NCI-H69 (cell line): ENCODE results near the gene PLN.

Experiments used
- DNase-seq: peaks from one replicate; lab custom pipeline; 2025; lab: John Stamatoyannopoulos, UW

The PLN gene

DNA sequence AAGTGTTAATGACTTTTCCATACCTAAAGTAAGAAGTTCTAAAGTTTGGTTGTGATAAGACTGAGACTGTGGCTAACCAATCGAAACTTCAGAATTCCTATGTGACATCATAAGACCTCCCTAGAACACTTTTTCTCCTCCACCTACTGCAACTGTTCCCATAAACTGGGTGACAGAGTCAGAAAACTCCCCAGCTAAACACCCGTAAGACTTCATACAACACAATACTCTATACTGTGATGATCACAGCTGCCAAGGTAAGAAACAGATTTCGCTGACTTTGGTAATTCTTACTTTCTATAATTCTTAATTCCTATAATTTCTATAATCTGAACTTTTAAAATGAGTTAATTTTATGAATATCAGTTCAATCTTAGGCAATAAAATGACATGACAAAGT, at the start of gene PLN:
PLN (plus strand) TSS at position 161 of the 400 bp plus-strand sequence. CDS start 10,626 bp downstream, outside the sequence.
- DNase-seq = no peak

DNA sequence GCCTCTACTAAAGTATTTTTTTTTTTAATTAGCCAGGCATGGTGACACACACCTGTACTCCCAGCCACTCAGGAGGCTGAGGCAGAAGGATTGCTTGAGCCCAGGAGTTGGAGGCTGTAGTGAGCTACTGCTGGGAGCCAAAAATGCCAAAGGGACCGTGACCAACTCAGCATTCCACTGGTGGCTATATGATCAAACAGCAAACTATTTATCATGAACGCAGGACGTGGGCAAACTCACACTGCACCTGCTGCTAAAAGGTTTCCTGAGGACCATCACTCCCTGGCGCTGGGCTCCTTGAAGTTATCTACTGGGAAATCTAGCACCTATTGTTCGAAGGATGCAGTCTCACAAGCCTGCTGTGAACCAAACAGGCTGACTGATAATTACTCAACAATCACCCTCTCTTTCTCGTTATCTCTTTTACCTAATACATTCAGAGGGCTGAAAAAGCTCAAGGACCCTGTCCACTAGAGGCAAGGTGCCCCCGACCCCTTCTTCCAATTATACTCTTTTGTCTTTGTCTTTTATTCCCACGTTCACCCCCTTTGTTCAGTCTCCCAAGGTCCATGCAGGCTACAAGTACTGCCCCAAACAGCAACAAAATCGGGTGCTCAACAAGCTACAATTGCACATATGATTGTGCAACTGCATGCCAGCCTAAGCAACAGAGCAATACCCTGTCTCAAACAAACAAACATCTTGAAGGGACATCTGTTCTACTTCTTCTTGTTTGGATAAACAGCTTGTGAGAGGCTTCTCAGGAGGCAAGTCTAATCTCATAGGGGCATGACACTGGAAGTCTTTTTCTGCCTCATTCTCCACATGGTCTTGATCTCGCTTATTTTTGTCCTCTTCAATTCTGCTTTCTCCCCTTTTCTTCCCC, 47.7 kb upstream of the PLN start:
- no peak for DNase-seq

DNA sequence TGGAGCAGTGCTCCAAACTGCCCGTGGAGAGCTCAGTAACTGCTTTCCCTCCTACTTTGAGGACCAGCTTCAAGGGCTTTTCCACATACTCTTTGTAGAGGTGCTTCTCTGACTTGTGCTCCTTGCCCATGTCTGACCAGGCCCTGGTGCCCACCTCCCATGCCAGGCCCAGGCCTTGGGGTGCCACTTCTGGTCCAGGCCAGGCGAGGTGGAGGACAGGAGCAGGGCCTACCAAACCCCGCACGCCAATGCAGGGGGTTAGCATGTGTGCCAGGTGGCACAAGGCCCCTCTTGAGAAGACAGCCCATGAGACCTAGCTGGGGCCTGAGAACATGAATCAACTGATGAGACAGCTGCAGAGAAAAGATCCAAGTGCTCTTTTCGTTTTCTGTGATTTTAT, 47.0 kb upstream of the PLN start:
- no peak for DNase-seq

DNA sequence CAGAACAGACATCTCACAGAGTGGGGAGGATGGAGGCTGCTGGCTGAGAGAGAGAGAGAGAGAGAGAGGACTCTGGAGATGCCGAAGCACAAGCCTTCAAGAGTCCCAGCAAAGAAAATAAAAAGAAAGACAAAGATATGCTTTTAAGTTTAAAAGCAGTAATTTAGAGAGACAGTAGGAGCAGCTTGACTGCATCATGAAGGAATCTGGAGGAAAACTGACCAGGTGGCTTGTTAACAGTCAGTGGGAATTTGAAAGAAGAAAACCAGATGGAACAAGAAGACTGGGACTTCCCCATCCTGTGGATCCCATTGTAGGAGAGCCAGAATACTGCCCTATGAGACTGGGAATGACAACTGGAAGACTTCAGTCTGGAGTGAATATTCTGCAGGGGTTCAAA, 46.3 kb upstream of the PLN start:
- no peak for DNase-seq

DNA sequence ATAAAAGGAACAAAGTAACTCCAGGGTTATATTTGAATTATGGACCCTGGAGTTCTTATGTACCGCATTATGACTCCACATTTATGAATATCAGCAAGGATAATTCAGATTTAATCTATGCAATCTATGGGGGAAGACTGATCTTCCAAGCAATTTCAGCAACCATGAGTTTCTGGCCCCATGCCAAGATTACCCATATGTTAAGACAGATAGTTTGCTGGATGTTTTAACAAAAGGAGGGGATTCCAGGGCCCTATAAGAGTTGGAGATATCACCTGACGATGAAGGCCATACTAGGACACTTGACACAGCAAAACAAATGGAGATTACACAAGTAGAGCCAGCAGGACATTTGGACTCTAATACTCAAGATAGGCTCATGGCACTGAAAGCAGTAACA, 45.9 kb upstream of the PLN start:
- DNase-seq = peak; percentile 56

DNA sequence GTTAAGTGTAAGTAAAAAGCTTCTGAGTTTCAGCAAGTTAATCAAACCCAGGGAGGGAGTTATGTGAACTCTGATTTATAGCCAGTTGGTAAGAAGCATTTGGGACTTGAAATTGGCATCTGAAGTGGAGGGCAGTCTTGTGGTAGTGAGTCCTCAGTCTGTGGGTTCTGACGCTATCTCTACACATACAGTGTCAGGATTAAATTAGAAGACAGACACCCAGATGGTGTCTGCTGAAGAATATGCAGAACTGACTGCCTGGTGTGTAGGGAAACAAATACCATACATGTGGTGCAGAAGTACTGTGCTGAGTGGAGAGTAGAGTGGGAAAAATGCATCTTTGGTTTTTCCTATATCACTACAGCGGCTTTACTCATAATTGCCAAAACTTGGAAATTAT, 43.5 kb upstream of the PLN start:
- peak; percentile 8 for DNase-seq

DNA sequence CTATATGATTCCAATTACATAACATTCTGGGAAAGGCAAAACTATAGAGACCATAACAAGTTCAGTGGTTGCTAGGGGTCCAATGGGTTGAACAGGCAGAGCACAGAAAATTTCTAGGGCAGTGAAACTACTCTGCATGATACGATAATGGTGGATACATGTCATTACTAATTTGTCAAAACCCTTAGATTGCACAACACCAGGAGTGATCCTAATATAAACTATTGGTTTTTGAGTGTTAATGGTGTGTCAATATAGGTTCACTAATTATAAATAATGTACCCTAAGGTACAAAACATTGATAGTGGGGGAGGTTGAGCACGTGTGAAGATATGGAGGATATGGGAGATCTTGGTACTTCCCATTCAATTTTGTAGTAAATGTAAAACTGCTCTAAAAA, 42.4 kb upstream of the PLN start:
- DNase-seq = no peak

DNA sequence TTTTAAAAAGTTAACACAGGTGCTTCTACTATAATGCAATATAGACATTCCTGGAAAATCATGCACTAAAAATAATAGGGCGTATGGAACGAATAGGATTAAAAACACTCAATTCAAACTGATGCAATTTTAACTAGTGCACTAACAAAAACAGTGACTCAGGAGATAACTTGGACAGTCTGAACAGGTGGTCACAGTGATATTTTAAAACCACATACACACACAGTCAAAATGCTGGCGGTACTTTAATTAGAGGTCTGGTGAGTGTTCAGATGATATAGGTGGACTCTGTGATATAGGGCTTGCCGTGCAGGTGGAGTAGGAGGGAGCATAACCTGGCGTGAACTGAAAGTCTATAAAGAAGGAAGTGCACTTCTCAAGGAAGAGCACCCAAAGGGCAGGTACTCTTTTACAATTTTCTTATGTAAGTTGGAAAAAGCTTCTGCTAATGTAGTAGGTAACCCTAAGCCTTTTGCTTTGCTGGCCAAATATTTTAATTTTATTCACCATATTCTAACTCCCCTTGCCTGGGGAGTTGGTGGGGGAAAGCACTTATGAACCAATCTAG, 41.9 kb upstream of the PLN start:
- DNase-seq = peak; percentile 82

DNA sequence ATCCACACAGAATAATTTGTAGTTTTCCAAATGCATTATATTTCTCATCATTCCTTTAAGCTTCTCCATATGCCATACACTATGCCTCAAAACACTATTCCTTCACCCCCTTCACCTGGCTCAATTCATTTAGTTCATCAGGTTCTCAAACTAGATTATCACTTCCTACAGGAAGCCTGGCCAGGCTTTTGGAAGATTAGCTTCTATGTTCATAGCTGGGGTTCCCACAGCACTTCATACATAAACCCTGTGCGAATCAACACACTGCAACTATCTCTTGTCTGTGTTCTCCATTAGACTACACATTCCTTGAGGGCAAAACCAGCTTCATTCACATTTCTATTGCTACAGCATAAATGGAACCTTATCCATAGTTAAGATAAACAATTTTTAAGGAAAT, 40.5 kb upstream of the PLN start:
- DNase-seq = no peak

DNA sequence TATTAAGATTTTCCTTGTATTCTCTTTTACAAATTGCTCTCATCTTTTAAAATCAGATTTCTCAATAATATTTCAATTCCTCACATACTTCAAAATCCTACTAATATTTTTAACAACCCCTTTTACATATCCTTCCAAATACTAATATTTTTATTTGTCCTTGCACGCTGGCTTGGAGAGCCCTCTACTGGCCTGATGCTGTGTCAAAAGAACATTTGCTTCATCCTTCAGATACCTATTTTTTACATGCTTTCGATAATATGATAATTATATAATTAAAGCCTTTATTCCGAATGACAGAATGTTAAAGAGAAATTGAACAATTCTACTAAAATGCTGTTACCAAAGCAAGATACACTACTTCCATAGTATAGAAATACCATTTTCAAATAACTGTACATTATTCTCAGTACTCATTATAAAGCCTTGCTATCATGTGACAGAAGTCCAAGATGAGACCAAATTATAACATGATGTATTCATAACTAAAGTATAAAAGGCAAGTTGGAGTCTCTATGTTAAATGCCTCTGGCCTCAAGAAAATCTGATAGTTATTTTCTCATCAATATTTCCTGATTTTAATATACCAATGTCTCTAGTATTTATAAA, 39.0 kb upstream of the PLN start:
- peak; percentile 71 for DNase-seq

DNA sequence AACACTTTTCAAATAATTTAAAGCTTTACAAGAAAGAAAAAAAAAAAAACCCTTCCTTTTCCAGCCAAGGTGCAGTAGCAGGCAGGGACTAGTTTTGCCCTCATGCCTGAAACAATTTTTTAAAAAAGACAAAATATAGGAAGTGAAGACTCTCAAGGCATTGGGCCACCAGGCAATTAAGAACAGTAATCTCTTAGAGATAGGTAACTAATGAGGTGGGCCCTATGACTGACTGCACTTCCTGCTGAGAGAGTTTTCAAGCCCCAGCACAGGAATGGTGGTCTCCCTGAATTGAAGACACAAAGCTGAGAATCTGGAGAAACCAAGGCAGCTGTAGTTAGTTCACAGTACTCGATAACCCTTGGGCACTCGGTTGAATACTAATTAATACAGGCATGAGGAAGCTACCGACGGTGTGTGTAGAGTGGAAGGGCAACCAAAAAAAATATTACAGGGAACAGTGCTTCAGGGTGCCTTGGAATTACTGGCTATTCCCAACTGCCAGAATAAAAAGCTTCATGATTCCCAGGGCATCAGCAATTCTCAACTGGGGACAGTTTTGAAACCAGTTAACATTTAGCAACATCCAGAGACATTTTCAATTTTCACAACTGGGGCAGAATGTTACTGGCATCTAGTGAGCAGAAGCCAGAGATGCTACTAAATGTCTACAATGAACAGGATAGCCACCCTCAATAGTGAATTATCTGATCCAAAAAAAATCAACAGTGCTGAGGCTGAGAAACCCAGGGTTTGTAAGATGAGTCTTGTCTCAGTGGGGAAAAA, 36.0 kb upstream of the PLN start:
- no peak for DNase-seq

DNA sequence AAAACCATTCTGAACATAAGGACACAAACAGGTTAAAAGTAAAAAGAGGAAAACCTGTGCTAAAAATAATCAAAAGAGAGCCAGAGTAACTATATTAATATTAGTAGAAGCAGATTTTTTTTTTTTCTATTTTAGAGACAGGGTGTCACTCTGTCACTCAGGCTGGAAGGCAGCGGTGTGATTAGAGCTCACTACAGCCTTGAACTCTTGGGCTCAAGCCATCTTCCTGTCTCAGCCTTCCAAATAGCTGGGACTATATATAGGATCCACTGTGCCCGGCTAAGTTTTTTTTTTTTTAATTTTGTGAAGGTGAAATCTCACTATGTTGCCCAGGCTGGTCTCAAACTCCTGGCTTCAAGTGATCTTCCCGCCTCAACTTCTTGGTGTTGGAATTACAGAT, 33.4 kb upstream of the PLN start:
- DNase-seq = no peak

DNA sequence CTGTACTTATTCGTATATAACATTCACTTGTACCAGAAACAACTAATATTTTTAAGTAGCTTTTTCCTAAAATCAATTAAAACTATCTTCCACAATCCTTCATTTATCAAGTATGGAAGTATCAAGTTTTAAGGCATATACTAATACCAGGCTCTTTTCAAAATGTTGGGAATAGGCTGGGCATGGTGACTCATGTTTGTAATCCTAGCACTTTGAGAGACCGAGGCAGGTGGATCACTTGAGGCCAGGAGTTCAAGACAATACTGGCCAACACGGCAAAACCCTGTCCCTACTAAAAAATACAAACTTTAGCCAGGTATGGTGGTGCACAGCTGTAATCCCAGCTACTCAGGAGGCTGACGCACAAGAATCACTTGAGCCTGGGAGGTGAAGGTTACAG, 25.7 kb upstream of the PLN start:
- DNase-seq = no peak

DNA sequence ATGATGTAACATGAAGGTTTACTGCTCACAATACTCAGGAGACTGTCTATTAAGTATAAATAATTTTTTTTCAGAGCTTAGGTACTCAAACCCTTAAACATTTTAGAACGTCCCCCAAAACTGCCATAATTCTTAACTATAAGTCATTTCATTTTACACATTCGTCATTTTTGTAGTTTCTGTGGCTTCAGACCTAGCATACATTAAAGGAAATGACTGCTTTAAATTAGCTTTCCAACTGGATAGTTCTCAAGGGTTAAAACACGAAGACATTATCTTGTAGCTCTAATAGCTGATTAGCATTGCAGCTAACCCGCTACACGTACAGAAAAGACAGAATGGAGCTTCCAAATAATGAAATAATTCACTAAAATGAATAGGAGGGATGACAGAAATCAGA, 24.9 kb upstream of the PLN start:
- DNase-seq = no peak

DNA sequence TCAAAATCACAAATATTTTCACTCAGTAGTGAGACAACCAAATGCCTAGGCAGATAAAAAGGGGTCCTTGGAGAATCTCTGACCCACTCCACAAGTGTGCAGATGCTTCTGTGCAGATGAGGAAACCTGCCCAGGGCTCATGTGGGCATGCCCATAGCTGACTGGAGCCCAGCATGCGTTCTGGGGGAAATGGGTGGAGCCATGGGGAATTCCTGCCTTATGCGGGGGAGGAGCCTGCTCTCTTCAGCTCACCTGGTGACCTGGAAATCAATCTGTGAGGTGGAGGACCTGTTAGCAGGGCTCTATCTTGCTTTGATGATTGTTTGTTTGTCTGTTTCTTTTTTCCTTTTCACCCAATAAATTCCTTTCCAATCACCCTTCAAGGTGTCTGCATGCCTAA, 23.4 kb upstream of the PLN start:
- peak; percentile 19 for DNase-seq

DNA sequence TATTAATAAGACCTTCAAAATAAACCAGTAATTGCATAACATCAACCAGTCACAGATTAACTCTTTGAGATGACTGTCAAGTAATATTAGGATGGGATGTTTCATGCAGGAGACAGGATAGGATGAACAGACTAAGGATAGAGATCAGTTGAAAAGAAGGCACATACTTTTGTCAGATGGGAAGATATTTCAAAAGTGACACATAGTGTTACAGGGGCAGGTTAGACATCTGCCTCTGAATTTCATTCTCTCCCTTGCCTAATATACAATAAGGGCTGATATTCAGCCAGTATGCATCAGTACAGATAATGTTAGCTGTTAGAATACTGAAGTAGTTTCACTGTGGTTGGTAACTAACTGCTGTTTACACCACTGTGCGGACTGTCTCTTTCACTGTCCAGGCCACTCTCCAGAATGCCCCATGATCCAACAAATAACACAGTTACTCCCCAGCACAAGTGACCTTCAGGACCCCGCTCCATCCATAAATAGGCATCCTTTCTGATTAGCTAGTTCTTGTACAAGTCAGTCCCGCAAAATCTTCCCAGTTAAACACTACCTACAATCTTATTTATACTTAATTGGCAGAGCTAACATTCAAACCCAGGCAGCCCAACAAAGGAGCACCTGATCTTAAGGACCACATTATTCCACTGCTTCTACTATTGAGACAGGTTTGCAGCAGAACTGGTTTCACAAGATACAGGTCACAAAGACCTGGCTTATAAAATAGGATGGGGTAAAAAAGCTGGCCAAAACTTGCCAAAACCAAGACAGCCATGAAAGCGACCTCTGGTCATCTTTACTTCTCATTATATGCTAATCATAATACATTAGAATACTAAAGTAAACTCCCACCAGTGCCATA, 21.9 kb upstream of the PLN start:
- DNase-seq = no peak

DNA sequence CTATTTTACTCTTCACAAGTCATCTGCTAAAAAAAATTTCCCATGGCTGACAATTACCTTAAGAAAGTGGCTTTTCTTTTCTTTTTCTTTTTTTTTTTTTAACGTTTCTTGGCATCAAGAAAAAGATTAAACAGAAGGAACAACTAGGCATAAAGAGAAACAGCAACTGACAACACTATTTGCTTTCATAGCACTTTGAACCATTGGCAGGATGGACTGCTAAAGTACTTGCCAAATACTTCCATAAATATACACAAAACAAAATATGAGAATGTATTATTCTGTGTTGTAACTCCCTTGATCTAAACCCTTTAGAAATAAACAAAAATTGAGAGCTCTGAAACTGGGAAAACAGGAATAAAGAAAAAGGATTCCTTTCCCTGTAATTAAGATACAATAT, 20.0 kb upstream of the PLN start:
- no peak for DNase-seq

DNA sequence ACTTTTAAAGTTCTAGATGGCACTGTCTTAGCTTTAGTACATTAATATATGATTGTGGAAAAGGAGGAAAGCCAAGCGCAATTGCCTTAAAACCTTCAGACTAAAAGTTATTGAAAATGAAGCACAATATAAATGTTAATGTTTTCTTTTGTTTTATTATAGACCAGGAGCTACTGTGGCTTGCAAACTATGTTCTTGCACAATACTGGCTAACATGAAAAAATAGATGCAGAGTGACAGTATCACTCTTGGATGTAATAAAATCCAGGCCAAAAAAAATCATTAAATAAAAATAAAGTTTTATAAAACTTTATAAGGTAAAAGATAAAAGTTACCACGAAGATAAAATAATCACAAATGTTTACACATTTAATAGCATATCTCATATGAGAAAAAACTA, 18.3 kb upstream of the PLN start:
- DNase-seq = no peak

DNA sequence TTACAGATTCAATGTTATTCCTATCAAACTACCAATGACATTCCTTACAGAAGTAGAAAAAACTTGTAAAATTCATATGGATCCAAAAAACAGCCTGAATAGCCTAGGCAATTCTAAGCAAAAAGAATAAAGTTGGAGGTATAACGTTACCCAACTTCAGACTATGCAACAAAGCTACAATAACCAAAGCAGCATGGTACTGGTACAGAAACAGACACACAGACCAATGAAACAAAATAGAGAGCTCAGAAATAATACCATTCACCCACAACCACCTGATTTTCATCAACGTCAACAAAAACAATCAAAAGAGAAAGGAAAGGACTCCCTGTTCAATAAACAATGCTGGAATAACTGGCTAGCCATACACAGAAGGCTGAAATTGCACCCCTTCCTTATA, 17.2 kb upstream of the PLN start:
- DNase-seq = no peak

DNA sequence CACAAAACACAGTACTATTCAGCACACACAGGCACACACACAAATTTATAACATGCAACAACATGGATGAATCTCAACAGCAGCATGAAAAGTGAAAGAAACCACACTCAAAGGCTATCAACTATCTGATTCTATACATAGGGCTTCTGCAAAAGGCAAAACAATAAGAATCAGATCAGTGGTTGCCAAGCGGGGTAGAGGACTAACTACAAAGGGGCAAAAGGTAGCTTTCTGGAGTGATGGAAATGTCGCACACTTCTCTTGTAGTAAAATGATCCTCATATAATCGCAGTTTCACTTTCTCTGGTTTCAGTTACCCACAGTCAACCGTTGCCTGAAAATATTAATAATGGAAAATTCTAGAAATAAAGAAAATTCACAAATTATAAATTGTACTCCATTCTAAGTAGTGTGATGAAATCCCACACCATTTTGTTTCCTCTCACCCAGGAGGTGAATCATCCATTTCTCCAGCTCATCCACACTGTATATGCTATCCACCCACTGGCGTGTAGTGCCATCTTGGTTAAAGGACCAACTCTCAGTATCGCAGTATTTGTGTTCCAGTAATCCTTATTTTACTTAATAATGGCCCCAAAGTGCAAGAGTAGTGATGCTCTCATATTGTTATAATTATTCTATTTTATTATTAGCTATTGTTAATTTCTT, 12.8 kb upstream of the PLN start:
- no peak for DNase-seq

DNA sequence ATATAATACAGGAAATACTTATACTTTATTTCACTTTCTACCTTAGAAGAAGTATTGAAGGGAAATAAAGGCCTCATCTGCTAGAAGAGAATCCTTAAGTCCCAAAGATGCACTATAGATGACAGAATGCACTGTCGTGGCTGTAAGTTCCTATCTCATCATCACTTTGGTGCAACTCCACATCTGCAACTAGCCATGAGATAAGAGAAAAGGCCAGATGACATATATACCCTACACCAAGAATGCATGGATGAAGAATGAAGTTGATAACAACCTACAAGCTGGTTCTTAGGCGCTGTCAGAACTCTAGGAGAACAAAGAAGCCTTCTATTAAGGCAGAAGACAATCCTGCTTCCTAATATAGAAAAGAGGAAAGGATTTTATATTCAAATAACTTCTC, 11.6 kb upstream of the PLN start:
- no peak for DNase-seq
